Uterus (tissue), 2 donors: ENCODE data around the gene ST3GAL5.

Experiments
- POLR2A ChIP-seq, 2 donors: fragments of 450-650 bp; IDR thresholded peaks; one replicate each; pipeline ENCODE4 v1.6.1; 2016; ENCODE audit warnings: antibody characterized with exemption in 2 of 2, mild to moderate bottlenecking in 1 of 2, moderate library complexity in 1 of 2
- TF ChIP-seq, protein P1 (sequence below), 4 experiments: fragments of 200-600 bp in 2 of 4; fragments of 450-650 bp in 2 of 4; sonication (generic) in 2 of 4; IDR thresholded peaks; one replicate each; pipeline ENCODE4 v1.5.1; 2016 to 2019; ENCODE audit warnings: antibody characterized with exemption in 4 of 4, mild to moderate bottlenecking in 2 of 4, moderate library complexity in 1 of 4

- TF ChIP-seq, protein P1, sequence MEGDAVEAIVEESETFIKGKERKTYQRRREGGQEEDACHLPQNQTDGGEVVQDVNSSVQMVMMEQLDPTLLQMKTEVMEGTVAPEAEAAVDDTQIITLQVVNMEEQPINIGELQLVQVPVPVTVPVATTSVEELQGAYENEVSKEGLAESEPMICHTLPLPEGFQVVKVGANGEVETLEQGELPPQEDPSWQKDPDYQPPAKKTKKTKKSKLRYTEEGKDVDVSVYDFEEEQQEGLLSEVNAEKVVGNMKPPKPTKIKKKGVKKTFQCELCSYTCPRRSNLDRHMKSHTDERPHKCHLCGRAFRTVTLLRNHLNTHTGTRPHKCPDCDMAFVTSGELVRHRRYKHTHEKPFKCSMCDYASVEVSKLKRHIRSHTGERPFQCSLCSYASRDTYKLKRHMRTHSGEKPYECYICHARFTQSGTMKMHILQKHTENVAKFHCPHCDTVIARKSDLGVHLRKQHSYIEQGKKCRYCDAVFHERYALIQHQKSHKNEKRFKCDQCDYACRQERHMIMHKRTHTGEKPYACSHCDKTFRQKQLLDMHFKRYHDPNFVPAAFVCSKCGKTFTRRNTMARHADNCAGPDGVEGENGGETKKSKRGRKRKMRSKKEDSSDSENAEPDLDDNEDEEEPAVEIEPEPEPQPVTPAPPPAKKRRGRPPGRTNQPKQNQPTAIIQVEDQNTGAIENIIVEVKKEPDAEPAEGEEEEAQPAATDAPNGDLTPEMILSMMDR (IDR thresholded peaks at IDR 0.05) = no peak
- TF ChIP-seq POLR2A (IDR thresholded peaks at IDR 0.05) = no peak
Measured at GRCh38 chr2:85834466-85834865, 54.3 kb downstream of the ST3GAL5 start.
